ENCODE measurements around the gene FCGR1A.
"Not testable (repeated sequence)": the region's sequence is repeated elsewhere in the genome, so short reads cannot be mapped to it uniquely, and the experiment has no call there.

The FCGR1A gene

GRCh38 chr1:149782600-149782999 lies at the start of gene FCGR1A:
TSS of gene FCGR1A (plus strand) at chr1:149782694. CDS start at chr1:149782744, 50 bp downstream.
- not testable (repeated sequence) for DNase-seq

GRCh38 chr1:149732781-149733180 lies 49.7 kb upstream of the FCGR1A start:
- DNase-seq = not testable (repeated sequence)

- not testable (repeated sequence) for DNase-seq
Observed at GRCh38 chr1:149734692-149735091, 47.8 kb upstream of the FCGR1A start.

- not testable (repeated sequence) for DNase-seq
Observed at GRCh38 chr1:149740148-149740581, 42.3 kb upstream of the FCGR1A start.

GRCh38 chr1:149740590-149741230 lies 41.8 kb upstream of the FCGR1A start:
- DNase-seq = not testable (repeated sequence)

GRCh38 chr1:149741914-149742313 lies 40.6 kb upstream of the FCGR1A start:
- not testable (repeated sequence) for DNase-seq

GRCh38 chr1:149746463-149747356 lies 35.8 kb upstream of the FCGR1A start:
- not testable (repeated sequence) for DNase-seq

GRCh38 chr1:149747359-149748143 lies 34.9 kb upstream of the FCGR1A start:
- DNase-seq = not testable (repeated sequence)

GRCh38 chr1:149748144-149748500 lies 34.4 kb upstream of the FCGR1A start:
- DNase-seq = not testable (repeated sequence)

- not testable (repeated sequence) for DNase-seq
Observed at GRCh38 chr1:149750562-149750961, 31.9 kb upstream of the FCGR1A start.

GRCh38 chr1:149752186-149752585 lies 30.3 kb upstream of the FCGR1A start:
- not testable (repeated sequence) for DNase-seq

GRCh38 chr1:149753466-149753865 lies 29.0 kb upstream of the FCGR1A start:
- DNase-seq = not testable (repeated sequence)

- DNase-seq = not testable (repeated sequence)
Observed at GRCh38 chr1:149755294-149755693, 27.2 kb upstream of the FCGR1A start.

GRCh38 chr1:149762294-149762693 lies 20.2 kb upstream of the FCGR1A start:
- not testable (repeated sequence) for DNase-seq

- not testable (repeated sequence) for DNase-seq
Observed at GRCh38 chr1:149764087-149764800, 18.2 kb upstream of the FCGR1A start.

GRCh38 chr1:149766241-149766640 lies 16.3 kb upstream of the FCGR1A start:
- DNase-seq = not testable (repeated sequence)

GRCh38 chr1:149769216-149769615 lies 13.3 kb upstream of the FCGR1A start:
- DNase-seq = not testable (repeated sequence)

- DNase-seq = not testable (repeated sequence)
Observed at GRCh38 chr1:149770661-149771060, 11.8 kb upstream of the FCGR1A start.

GRCh38 chr1:149771653-149772425 lies 10.7 kb upstream of the FCGR1A start:
- DNase-seq = not testable (repeated sequence)

GRCh38 chr1:149775510-149776147 lies 6.9 kb upstream of the FCGR1A start:
- DNase-seq = not testable (repeated sequence)

- not testable (repeated sequence) for DNase-seq
Observed at GRCh38 chr1:149777084-149777483, 5.4 kb upstream of the FCGR1A start.

Data from NCI-H2171 treated with DMSO at 0.1 percent for 48 hours (cell line).